Skin of body (tissue), 2 donors: ENCODE results near the gene AGBL4. TPM values are rescaled to one million over a fixed set of nuclear protein-coding genes. Genes with fewer than 3 reads are reported as not detected.

Experiments used
- DNase-seq: peaks from one replicate; lab custom pipeline; 2025; lab: John Stamatoyannopoulos, UW
- total RNA-seq: library from RNA; depleted of rRNA; stranded (reverse); fragments of >200 nt; gene quantifications from one replicate; pipeline ENCODE4 v1.2.3, GENCODE V29; 2014

Gene AGBL4
- total RNA-seq, 1 donor from 2014 or later, result 0.30 TPM

DNA sequence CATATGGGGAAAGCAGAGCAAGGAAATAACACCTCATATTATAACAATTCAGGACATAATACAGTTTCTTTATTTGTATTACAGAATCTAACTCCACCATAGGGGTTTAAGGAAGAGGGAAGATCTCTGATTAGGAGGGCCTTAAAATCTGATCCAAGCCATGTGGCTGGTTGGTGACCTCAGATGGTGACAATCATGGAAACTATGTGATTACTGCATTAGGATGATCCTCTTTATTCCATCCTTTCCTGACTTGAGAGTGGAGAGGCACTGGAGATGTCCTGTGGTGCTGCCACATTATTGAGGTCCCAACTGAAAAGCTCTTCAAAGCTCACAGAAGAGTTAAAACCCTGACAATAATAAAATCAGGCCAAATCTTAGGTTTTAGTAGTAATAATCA, 1078.9 kb downstream of the AGBL4 start:
- no peak for DNase-seq

GRCh38 chr1:48943826-48944225, 1079.9 kb downstream of the AGBL4 start:
- DNase-seq, result no peak

DNA sequence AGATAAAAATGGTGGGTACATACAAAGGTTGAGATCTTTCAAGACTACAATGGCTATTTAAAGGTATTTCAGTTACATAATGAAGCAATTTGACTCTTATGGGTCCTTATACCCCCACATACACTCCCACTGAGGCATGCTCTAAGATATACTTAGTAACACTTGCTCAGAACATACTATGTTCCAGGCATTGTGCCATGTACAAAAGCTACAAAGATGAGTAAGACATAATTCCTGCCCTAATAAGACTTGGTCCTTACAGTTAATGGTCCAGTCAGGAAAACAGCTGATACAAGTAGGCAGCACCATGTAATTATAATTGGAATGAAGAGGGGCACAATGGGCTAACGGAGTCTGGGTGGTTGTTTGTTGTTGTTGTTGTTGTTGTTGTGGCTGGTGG, 1080.4 kb downstream of the AGBL4 start:
- no peak for DNase-seq

DNA sequence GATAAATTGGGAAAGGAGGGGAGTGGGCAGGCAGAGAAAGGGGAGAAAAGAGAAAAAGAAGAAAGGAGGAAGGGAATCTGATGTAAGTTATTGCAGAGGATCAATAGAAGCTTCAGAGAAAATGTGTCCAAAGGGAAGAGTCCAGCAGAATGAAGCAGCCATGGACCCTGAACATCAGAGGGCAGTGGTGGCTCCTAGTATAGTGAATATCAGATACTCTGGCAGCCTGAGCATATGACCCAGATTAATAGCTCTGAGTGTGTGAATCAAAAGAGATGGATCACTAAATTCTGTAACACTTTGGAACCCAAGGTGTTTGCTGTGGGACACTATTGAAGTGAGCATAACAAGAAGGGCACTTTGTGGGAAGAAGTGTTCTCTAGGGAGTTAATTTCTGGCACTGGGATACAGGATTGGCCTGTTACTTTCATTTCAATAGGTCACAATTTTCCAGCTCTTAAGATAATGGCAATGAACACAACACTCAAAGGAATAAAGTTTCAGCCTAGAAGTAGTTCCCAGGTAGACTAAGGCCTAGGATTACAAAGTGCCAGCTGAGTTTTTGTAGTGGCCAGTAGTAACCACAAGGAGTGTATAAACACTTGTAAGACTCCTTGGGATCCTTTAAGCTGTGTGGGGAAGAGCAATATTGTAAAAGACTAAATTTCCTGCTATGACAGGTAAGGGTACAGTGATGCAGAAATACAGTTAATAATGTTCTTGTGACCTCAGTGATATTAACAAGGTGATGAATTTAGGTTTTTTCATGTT, 1082.6 kb downstream of the AGBL4 start:
- DNase-seq, result no peak

- DNase-seq, result no peak
Measured at GRCh38 chr1:48940354-48940753, 1083.4 kb downstream of the AGBL4 start.

DNA sequence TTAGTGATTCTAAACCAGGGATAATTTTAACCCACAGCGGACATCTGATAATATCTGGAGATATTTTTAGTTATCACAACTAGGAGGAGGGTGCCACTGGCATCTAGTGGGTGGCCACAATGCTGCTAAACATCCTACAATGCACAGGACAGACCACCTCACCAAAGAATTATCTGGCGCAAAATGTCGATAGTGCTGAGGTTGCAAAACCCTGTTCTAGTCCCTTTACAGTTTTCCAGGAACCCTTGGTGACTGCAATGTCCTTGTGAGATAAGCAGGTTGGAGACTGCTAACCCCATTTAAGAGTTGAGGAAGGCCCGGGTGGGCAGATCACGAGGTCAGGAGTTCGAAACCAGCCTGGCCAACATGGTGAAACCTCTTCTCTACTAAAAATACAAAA, 1083.9 kb downstream of the AGBL4 start:
- no peak for DNase-seq

GRCh38 chr1:48939042-48939441, 1084.7 kb downstream of the AGBL4 start:
- no peak for DNase-seq

DNA sequence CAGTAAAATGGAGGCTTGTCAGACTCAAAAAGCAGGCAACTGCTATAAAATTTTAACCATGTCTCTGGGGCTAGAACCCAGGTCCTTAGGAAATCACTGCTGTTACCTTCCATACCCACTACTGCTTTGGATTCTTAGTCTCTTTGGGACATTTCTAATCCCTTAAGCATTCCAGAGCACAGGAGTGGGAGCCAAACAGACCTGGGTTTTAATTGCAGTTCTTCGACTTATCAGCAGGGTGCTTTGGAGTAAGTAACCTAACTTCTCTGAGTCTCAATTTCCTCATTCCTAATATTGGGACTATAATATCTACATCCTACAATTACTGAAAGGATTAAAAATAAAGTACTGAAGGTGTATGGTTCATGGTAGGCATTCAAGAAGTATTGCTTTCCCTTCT, 1086.0 kb downstream of the AGBL4 start:
- no peak for DNase-seq

GRCh38 chr1:48936436-48936835, 1087.3 kb downstream of the AGBL4 start:
- DNase-seq, result no peak

- peak; percentile 26 for DNase-seq
Measured at GRCh38 chr1:48932366-48932765, 1091.4 kb downstream of the AGBL4 start.

DNA sequence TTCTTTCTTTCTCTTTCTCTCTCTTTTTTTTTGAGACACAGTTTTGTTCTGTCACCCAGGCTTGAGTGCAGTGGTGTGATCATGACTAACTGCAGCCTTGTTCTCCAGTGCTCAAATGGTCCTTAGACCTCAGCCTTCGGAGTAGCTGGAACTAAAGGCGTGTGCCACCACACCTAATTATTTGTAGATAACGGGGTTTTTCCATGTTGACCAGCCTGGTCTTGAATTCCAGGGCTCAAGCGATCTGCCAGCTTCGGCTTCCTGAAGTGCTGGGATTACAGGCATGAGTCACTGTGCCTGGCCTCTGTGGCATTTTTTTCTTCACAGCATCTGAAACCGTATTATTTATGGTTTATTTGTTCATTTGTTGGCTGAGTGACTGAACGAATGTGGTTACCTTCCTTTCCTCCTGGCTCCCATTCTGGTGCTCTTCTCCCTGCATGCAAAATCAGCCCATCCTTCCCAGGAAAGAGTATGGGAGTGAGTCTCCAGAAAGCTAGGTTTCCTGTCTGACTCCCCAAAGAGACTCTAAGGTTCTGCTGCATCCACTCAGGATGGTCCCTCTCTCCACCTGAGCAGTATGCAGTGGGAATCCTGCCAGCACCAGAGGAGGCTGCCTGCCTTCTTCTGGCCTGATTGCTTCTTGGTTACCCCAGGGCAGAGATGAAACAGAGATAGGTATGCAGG, 1092.1 kb downstream of the AGBL4 start:
- no peak for DNase-seq

GRCh38 chr1:48930011-48930410, 1093.7 kb downstream of the AGBL4 start:
- DNase-seq, result no peak

- DNase-seq, result no peak
Measured at GRCh38 chr1:48924099-48924498, 1099.7 kb downstream of the AGBL4 start.

DNA sequence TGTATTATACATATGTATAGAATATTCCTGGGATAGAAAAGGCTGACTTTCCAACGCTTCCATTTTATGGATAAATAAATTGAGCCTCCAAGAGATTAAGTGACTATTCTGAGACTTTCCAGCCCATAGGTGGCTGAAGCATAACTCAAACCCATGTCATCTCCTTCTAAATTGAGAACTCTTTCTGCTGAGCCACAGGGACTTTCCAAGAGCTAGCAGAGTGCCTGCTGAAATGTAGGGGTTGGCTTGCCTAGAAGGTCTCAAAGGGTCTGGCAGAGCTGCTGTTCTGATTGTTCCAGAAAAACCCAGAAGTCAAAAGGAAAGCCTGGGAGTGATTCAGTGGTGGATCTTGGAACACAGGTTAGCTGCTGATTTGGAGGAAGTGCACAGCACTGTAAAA, 1100.6 kb downstream of the AGBL4 start:
- no peak for DNase-seq

DNA sequence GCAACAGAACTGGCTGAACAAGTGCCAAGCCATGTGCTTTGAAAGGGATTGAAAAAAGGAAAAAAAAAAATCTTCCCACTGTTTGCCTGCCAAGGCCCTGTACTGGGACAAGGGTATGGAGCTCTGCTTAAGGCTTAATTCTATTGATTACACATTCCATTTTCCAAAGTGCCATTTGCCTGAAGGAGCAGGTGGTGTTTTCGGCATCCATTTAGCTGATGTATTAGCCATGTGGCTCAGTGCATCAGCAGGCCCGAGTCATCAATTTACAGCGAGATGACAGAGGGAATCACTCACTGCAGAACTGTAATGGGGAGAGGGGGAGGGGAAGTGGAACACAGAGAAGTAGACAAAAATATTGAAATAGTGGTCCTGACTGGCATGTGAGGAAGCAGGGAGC, 1102.9 kb downstream of the AGBL4 start:
- no peak for DNase-seq

DNA sequence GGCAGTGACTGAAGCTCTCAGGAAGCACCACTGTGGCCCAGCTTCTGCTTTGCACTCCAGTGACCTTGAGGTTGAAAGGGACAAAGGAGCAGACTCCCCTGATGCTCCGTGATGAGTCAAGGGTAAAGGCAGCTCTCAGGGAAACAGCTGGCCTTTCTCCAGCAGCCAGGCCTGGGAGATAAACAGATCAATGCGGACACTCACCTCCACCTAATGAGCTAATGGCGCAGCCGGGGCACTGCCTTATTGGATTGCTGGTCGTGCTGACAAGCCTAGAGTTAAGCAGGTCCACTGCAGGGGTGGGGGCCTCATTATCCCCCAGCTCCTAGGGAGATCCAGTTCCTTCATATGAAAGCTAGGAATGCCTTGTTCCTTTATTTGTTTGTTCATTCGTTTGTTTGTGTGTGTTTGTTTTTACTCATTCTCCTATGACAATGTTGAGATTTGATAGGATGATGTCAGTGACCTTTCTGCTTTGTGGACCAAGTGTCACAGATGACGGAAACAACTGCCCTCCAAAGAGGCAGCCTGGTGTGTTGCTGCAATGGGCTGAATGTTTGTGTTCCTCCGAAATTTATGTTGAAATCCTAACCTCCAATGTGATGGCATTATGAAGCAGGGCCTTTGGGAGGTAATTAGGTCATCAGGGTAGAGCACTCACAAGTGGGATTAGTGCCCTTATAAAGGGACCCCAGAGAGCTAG, 1105.7 kb downstream of the AGBL4 start:
- no peak for DNase-seq

GRCh38 chr1:48917070-48917454, 1106.7 kb downstream of the AGBL4 start:
- no peak for DNase-seq

DNA sequence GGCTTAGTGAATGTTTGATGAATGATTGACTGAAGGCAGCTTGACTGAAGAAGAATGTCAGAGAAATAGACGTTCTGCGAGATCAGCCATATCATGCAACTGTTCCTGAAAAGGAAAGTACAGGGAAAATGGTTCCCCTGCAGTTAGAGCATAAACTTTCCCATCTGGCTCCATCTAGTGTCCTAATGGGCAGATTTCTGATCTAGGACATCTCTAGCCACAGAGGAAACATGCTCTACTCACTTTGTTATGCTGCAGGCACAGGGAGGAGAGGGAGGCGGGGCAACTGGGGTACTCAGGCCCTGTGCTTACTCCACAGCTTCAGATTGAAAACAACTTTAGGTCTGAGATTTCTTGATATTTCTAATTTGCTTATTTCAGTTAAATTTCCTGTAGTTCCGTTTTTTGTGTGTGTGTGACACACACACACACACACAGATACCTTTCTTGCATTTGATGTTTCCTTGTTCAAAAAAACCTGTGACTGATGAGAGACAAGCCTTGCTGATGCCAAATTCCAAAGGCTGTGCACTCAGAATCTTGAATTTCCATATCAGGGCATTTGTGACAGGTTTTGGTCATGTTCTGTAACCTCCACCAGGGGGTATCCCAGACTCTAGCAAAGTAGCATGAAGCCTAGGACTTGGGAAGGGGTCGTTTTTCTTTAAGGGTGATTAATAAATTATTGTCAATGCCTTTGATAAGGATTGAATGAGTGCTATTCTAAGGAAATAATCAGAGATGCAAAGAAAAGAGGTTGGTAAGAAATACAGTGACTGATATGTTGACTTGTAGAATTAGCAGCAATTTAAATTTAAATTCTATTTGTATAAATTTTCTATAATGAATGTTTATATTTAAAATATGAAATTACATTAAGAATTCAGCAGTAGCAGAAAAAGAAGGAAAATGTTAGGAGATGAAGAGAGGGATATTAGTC, 1107.4 kb downstream of the AGBL4 start:
- peak; percentile 70 for DNase-seq

- DNase-seq, result peak; percentile 85
Measured at GRCh38 chr1:48908606-48909005, 1115.1 kb downstream of the AGBL4 start.

- DNase-seq, result no peak
Measured at GRCh38 chr1:48906729-48907128, 1117.0 kb downstream of the AGBL4 start.

DNA sequence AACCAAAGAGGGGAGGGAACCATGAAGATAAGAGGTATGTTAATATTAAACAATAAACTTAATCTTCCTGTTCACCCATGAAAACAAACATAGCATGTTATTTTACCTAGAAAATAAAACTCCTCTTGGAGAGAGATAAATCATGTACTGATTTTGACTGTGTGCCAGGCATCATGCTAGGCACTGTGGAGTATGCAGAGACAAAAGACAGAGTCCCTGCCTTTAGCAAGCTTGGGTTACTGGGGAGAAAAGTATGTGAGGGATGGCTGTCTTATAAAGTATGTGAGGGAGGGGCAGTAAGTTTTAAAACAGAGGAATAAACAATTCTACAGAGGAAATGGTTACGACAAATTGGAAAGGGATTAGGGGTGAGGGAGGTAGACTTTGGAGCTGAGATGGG, 1117.6 kb downstream of the AGBL4 start:
- no peak for DNase-seq
